Measurements from ENCODE around the gene RARA. TPM values are rescaled to one million over a fixed set of nuclear protein-coding genes. Genes with fewer than 3 reads are reported as not detected.
A peak's percentile ranks its signal among the peaks of the same experiment; 100 is the strongest.

The RARA gene
- total RNA-seq, 2 donors from 2014 or later, result 22.7 to 27.6 TPM

GRCh38 chr17:40345161-40345993, 36.4 kb downstream of the RARA start:
- TF ChIP-seq, protein P1, sequence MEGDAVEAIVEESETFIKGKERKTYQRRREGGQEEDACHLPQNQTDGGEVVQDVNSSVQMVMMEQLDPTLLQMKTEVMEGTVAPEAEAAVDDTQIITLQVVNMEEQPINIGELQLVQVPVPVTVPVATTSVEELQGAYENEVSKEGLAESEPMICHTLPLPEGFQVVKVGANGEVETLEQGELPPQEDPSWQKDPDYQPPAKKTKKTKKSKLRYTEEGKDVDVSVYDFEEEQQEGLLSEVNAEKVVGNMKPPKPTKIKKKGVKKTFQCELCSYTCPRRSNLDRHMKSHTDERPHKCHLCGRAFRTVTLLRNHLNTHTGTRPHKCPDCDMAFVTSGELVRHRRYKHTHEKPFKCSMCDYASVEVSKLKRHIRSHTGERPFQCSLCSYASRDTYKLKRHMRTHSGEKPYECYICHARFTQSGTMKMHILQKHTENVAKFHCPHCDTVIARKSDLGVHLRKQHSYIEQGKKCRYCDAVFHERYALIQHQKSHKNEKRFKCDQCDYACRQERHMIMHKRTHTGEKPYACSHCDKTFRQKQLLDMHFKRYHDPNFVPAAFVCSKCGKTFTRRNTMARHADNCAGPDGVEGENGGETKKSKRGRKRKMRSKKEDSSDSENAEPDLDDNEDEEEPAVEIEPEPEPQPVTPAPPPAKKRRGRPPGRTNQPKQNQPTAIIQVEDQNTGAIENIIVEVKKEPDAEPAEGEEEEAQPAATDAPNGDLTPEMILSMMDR (conservative IDR thresholded peaks at IDR 0.05), result no peak
- WGBS, 2 experiments (ENCODE audit: insufficient coverage in 1 of 2, insufficient read length in 1 of 2), result 3 to 4% methylated on average over 14 to 44 of the region's 45 CpGs
- peak overlapping the region; percentile 85 for H3K4me3 ChIP-seq (ENCODE audit: low read length)
- peak; percentile 97 for DNase-seq
- H3K27ac ChIP-seq (ENCODE audit: low read depth, low read length), result peak overlapping the region; percentile 95
- H3K4me1 ChIP-seq (ENCODE audit: control insufficient read depth, insufficient read depth, low read length), result peaks cover 21% of the 10 kb centered on the region
- no peaks in the 10 kb centered on the region for H3K9me3 ChIP-seq (ENCODE audit: control insufficient read depth, low read length)
- H3K4me1 Mint-ChIP-seq, result peaks cover 51% of the 10 kb centered on the region
- H3K27ac Mint-ChIP-seq, result peak overlapping the region; percentile 93
- no peaks in the 10 kb centered on the region for H3K9me3 Mint-ChIP-seq
- peak overlapping the region; percentile 72 for H3K4me3 Mint-ChIP-seq
- H3K36me3 Mint-ChIP-seq (ENCODE audit: low read depth), result peaks cover 16% of the 10 kb centered on the region
- peaks cover 19% of the 10 kb centered on the region for H3K36me3 ChIP-seq (ENCODE audit: control insufficient read depth, insufficient read depth, low read length)
- H3K27me3 ChIP-seq (ENCODE audit: control insufficient read depth, insufficient read depth, low read length, poor library complexity, severe bottlenecking), result no peaks in the 10 kb centered on the region
- H3K27me3 Mint-ChIP-seq (ENCODE audit: insufficient read depth), result peaks cover 3% of the 10 kb centered on the region
- peak overlapping the region; percentile 71 for H3K9ac ChIP-seq (ENCODE audit: extremely low read depth, low read length, poor library complexity, severe bottlenecking)

GRCh38 chr17:40345994-40346764, 37.2 kb downstream of the RARA start:
- Histone ChIP-seq H3K27ac (ENCODE audit: low read depth, low read length) (peak overlapping the region; percentile 95), H3K27me3 (ENCODE audit: control insufficient read depth, insufficient read depth, low read length, poor library complexity, severe bottlenecking) (no peaks in the 10 kb centered on the region), H3K4me3 (ENCODE audit: low read length) (peak overlapping the region; percentile 85), H3K9me3 (ENCODE audit: control insufficient read depth, low read length) (no peaks in the 10 kb centered on the region), H3K9ac (ENCODE audit: extremely low read depth, low read length, poor library complexity, severe bottlenecking) (peak overlapping the region; percentile 71), H3K4me1 (ENCODE audit: control insufficient read depth, insufficient read depth, low read length) (peaks cover 21% of the 10 kb centered on the region), H3K36me3 (ENCODE audit: control insufficient read depth, insufficient read depth, low read length) (peaks cover 19% of the 10 kb centered on the region)
- H3K4me3 Mint-ChIP-seq, result peak overlapping the region; percentile 72
- H3K27me3 Mint-ChIP-seq (ENCODE audit: insufficient read depth), result no peaks in the 10 kb centered on the region
- H3K4me1 Mint-ChIP-seq, result peaks cover 55% of the 10 kb centered on the region
- peak; percentile 72 for DNase-seq
- TF ChIP-seq, protein P1 (conservative IDR thresholded peaks at IDR 0.05), result no peak
- 57 to 93% methylated on average over 1 to 11 of the region's 11 CpGs for WGBS, 2 experiments (ENCODE audit: insufficient coverage in 1 of 2, insufficient read length in 1 of 2)
- H3K36me3 Mint-ChIP-seq (ENCODE audit: low read depth), result peaks cover 13% of the 10 kb centered on the region
- H3K9me3 Mint-ChIP-seq, result no peaks in the 10 kb centered on the region
- peak overlapping the region; percentile 61 for H3K27ac Mint-ChIP-seq

DNA sequence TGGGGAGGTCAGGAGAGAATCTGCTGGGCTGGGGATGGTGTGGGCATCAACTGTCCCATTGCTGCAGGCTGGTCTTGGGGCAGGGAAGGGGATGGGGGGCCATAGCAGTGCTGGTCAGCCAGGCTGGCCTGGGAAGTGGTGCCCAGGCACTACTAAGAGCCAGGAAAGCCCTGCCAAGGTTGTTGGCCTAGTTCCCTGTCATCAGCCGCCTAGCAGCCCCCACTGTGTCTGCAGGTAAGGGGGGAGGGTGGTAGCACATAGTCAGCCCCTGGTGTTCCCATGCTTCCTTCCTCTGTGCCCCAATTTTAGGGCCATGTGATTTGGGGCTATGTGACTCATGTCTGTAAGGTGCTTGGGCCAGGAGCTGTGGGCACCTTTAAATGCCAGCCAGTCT, 37.8 kb downstream of the RARA start:
- Histone ChIP-seq H3K4me1 (ENCODE audit: control insufficient read depth, insufficient read depth, low read length) (peaks cover 21% of the 10 kb centered on the region), H3K9me3 (ENCODE audit: control insufficient read depth, low read length) (no peaks in the 10 kb centered on the region), H3K27ac (ENCODE audit: low read depth, low read length) (peak overlapping the region; percentile 95), H3K9ac (ENCODE audit: extremely low read depth, low read length, poor library complexity, severe bottlenecking) (no peak overlapping the region), H3K36me3 (ENCODE audit: control insufficient read depth, insufficient read depth, low read length) (peaks cover 21% of the 10 kb centered on the region), H3K27me3 (ENCODE audit: control insufficient read depth, insufficient read depth, low read length, poor library complexity, severe bottlenecking) (no peaks in the 10 kb centered on the region), H3K4me3 (ENCODE audit: low read length) (no peak overlapping the region)
- H3K36me3 Mint-ChIP-seq (ENCODE audit: low read depth), result peaks cover 16% of the 10 kb centered on the region
- H3K27ac Mint-ChIP-seq, result no peak overlapping the region
- whole genome bisulfite sequencing, 2 experiments (ENCODE audit: insufficient coverage in 1 of 2, insufficient read length in 1 of 2), result 87% methylated on average over 1 of the region's 1 CpG; no CpG with 5 or more reads in 1 of the 2 experiments
- TF ChIP-seq, protein P1 (conservative IDR thresholded peaks at IDR 0.05), result no peak
- DNase-seq, result no peak
- H3K27me3 Mint-ChIP-seq (ENCODE audit: insufficient read depth), result no peaks in the 10 kb centered on the region
- H3K4me3 Mint-ChIP-seq, result peak overlapping the region; percentile 15
- no peaks in the 10 kb centered on the region for H3K9me3 Mint-ChIP-seq
- peaks cover 54% of the 10 kb centered on the region for H3K4me1 Mint-ChIP-seq
